Esophagus squamous epithelium (tissue), 4 donors: ENCODE measurements around the gene MTCL1.
A peak's percentile ranks its signal among the peaks of the same experiment; 100 is the strongest.

Source experiments
- POLR2A ChIP-seq, 4 donors: fragments of 450-650 bp; IDR thresholded peaks; one replicate each; pipeline ENCODE4 v1.6.1; 2017; ENCODE audit warnings: antibody characterized with exemption in 4 of 4, mild to moderate bottlenecking in 4 of 4, moderate library complexity in 3 of 4
- TF ChIP-seq, protein P1 (sequence below), 6 experiments: fragments of 450-650 bp in 4 of 6; fragments of 200-600 bp in 2 of 6; sonication (generic) in 2 of 6; IDR thresholded peaks; one replicate each; pipeline ENCODE4 v1.5.1; 2016 to 2019; ENCODE audit warnings: antibody characterized with exemption in 6 of 6, mild to moderate bottlenecking in 4 of 6, moderate library complexity in 4 of 6

DNA sequence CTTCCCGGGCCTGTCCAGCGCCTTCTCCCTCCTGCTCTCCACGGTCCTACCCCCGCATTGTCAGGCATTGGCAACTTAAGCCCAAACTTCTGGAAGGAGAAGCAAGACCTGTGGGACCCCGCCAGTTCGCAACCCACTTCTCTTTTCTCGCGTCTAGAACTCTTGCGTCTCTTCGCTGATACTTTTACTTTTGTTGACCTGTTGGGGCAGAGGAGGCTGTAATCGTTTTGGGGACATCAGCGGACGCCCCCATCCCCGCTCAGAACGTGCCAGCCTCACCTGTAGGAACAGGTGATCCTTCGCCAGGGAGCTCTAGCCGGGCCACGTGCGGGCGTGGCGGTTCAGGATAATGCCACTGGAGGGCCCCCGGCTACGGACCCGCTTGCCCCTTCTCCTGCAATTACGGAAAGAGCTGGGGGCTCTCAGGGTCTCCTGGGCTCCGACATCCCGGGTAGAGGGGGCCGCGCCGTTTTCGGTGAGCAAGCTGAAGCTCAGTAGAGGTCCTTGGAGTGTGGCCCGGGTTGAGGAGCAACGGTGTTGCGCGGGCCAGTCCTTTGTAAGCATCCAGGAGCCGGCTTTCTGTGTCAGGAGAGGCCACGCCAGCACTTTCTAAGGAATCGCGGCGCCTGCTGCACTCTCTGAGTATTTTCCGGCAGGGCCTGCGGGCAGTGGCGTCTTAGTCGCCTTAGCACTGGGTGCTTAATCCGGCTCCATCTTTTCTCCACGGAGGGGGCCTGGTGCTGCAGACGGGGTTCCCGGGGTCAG is 1.6 kb downstream of the MTCL1 start:
- TF ChIP-seq, protein P1, sequence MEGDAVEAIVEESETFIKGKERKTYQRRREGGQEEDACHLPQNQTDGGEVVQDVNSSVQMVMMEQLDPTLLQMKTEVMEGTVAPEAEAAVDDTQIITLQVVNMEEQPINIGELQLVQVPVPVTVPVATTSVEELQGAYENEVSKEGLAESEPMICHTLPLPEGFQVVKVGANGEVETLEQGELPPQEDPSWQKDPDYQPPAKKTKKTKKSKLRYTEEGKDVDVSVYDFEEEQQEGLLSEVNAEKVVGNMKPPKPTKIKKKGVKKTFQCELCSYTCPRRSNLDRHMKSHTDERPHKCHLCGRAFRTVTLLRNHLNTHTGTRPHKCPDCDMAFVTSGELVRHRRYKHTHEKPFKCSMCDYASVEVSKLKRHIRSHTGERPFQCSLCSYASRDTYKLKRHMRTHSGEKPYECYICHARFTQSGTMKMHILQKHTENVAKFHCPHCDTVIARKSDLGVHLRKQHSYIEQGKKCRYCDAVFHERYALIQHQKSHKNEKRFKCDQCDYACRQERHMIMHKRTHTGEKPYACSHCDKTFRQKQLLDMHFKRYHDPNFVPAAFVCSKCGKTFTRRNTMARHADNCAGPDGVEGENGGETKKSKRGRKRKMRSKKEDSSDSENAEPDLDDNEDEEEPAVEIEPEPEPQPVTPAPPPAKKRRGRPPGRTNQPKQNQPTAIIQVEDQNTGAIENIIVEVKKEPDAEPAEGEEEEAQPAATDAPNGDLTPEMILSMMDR (IDR thresholded peaks at IDR 0.05) = peak in 4 of 6 experiments; percentile 27 to 44 (median 39)
- TF ChIP-seq POLR2A (IDR thresholded peaks at IDR 0.05) = no peak
